Endothelial cell (in vitro differentiated cells): ENCODE results near the gene DVL2. TPM values are rescaled to one million over a fixed set of nuclear protein-coding genes. Genes with fewer than 3 reads are reported as not detected.
A peak's percentile ranks its signal among the peaks of the same experiment; 100 is the strongest.

Experiments used
- DNase-seq: peaks from one replicate; pipeline ENCODE4 v3.0.0; 2021; ENCODE audit warnings: low spot score
- H3K27ac Mint-ChIP-seq: one replicate; pipeline ENCODE4 v1.8.0; 2021; ENCODE audit warnings: mixed read lengths, inconsistent platforms; ENCODE audit not compliant: unreplicated experiment
- H3K27me3 Mint-ChIP-seq: one replicate; pipeline ENCODE4 v1.8.0; 2021; ENCODE audit warnings: mild to moderate bottlenecking, moderate library complexity, mixed read lengths, inconsistent platforms; ENCODE audit not compliant: unreplicated experiment
- H3K36me3 Mint-ChIP-seq: one replicate; pipeline ENCODE4 v1.8.0; 2021; ENCODE audit warnings: mild to moderate bottlenecking, low read depth, mixed read lengths, inconsistent platforms; ENCODE audit not compliant: unreplicated experiment
- H3K4me1 Mint-ChIP-seq: one replicate; pipeline ENCODE4 v1.8.0; 2021; ENCODE audit warnings: mild to moderate bottlenecking, mixed read lengths, inconsistent platforms; ENCODE audit not compliant: unreplicated experiment
- H3K4me3 Mint-ChIP-seq: one replicate; pipeline ENCODE4 v1.8.0; 2021; ENCODE audit warnings: mild to moderate bottlenecking, mixed read lengths, inconsistent platforms; ENCODE audit not compliant: unreplicated experiment
- H3K9me3 Mint-ChIP-seq: one replicate; pipeline ENCODE4 v1.8.0; 2021; ENCODE audit warnings: mixed read lengths, inconsistent platforms; ENCODE audit not compliant: unreplicated experiment
- total RNA-seq: library from RNA; stranded (reverse); fragmentation: NEBNext Ultra II Directional; extraction: Animal tissue kit (Norgen Biotek cat#: 25700); gene quantifications from one replicate; pipeline ENCODE4 v1.2.1, GENCODE V29; 2021; ENCODE audit not compliant: unreplicated experiment
- TF ChIP-seq, protein P1 (sequence below): fragments of 200-600 bp; sonication (generic); IDR thresholded peaks from one replicate; pipeline ENCODE4 v1.5.0; 2021; ENCODE audit warnings: antibody characterized with exemption; ENCODE audit not compliant: unreplicated experiment

DVL2 gene
- total RNA-seq, 1 donor from 2014 or later: 58.2 TPM

DNA sequence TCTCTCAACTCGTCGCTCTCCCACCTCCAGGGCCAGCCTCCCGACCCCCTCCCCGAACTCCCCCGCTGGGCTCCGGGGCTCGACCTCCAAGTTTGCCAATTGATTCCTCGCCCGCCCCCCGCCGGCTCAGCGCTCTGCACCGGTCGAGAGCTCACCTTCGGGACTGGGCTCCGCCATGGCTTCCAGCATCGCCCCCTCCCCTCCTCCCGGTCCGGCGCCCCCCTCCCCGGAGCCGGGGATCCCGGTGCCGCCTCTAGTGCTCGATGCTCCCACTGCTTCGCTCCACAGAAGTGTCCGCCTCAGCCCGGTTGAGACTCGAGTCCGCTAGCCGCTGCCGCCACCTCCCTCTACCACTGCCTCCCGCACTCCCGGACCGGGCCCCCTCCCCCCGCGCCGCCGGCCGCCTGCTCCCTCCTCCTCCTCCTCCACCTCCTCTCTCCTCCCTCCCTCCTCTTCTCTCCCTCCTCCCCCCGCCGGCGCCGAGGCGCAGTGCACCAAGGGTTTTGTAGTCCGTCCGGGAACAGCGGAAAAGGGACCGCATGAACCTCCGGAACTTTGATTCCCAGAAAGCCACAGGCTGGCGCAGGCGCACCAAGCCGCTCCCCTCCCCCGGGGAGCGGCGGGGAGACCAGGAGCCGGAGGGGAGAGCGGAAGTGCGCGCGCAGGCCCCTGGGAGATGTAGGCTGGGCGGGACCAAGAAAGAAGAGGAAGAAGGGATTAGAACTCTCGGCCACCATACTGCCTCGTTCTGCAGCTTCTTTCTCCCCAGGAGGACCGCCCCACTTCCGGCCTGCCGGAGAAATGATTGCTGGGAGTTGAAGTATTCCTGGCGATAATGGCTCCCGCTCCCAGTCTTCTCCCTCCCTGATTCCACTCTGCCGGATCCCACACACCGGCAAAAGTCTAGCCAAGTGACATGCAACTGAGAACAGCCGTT, 5.0 kb upstream of the DVL2 start, which contains the start of gene PHF23:
Gene PHF23, minus strand, starts transcription at position 367 of the 937 bp plus-strand sequence. Its CDS starts 178 bp downstream, at position 189.
- Mint-ChIP-seq H3K4me1 (peaks cover 44% of the 10 kb centered on the region), H3K9me3 (no peaks in the 10 kb centered on the region), H3K27ac (peak within 1 kb of the TSS; percentile 98), H3K4me3 (peak within 1 kb of the TSS; percentile 98), H3K36me3 (peaks cover 58% of the 10 kb centered on the region), H3K27me3 (peaks cover 37% of the 10 kb centered on the region)
- TF ChIP-seq, protein P1, sequence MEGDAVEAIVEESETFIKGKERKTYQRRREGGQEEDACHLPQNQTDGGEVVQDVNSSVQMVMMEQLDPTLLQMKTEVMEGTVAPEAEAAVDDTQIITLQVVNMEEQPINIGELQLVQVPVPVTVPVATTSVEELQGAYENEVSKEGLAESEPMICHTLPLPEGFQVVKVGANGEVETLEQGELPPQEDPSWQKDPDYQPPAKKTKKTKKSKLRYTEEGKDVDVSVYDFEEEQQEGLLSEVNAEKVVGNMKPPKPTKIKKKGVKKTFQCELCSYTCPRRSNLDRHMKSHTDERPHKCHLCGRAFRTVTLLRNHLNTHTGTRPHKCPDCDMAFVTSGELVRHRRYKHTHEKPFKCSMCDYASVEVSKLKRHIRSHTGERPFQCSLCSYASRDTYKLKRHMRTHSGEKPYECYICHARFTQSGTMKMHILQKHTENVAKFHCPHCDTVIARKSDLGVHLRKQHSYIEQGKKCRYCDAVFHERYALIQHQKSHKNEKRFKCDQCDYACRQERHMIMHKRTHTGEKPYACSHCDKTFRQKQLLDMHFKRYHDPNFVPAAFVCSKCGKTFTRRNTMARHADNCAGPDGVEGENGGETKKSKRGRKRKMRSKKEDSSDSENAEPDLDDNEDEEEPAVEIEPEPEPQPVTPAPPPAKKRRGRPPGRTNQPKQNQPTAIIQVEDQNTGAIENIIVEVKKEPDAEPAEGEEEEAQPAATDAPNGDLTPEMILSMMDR: no peak
- DNase-seq: peak; percentile 97

DNA sequence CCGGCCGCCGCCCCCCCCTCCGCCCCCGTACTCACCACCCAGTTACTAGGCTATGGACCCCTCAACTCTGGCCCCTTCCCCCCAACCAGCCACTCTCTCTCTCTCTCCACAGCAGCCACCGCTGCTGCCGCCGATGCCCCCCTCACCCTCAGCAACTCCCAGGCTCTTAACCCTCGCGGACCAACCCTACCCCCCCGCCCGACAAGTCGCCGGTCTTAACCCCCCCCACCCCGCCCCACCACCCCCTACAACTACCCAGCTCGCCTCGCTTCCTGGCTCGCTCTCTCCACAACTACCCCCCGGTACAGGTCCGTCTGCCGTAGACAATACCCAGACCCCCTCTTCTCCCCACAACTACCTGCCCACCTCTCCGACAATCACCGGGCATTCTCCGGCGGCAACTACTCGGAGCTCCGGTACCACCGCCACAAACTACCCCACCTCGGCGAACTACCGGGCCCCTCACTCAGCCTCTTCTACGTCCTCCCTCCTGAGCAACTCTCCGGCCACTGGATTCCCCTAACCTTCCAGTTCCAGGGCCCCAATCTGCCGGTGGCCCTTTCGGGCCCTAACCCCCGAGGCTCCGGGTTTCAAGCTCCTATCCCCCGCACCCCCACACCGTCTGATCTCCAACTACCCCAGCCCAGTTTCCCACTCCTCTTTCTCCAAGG, 4.2 kb upstream of the DVL2 start:
- peak overlapping the region; percentile 98 for H3K4me3 Mint-ChIP-seq
- peaks cover 47% of the 10 kb centered on the region for H3K4me1 Mint-ChIP-seq
- DNase-seq: no peak
- peaks cover 56% of the 10 kb centered on the region for H3K36me3 Mint-ChIP-seq
- TF ChIP-seq, protein P1: no peak
- peak overlapping the region; percentile 89 for H3K27ac Mint-ChIP-seq
- peaks cover 42% of the 10 kb centered on the region for H3K27me3 Mint-ChIP-seq
- H3K9me3 Mint-ChIP-seq: no peaks in the 10 kb centered on the region

DNA sequence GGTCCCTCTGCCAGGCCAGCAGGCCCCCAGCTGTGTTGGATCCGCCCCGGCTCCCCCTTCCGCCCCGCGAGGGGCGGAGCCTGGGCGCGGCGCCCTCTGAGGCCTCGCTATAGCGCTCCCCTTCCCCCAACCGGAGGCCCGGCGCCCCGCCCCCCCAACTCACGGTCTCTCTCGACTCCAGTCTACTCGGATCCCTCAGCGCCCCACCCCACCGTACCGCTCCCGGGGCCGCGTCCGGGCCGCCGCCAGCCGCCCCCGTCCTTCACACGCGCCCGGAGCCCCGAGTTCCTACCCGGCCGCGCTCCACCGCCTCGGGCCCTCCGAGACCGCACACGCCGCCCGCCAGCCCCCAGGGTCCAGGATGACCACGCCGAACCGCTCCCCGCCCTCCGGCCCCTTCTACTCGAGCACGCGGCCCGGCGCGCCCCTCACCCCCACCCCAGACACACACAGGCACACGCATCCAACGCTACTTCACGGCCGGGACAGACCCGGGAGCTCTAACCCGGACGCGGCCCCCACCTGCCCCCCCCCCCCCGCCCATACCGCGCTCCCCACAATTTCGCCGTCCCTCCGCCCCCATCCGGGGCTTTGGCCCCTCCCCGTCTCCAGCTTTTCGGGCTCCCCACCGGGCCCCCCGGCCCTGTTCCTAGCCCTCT, 3.6 kb upstream of the DVL2 start:
- Mint-ChIP-seq H3K27ac (peak overlapping the region; percentile 76), H3K36me3 (peaks cover 50% of the 10 kb centered on the region), H3K4me3 (peak overlapping the region; percentile 99), H3K9me3 (no peaks in the 10 kb centered on the region), H3K27me3 (peaks cover 42% of the 10 kb centered on the region), H3K4me1 (peaks cover 46% of the 10 kb centered on the region)
- DNase-seq: peak; percentile 65
- TF ChIP-seq, protein P1: no peak

DNA sequence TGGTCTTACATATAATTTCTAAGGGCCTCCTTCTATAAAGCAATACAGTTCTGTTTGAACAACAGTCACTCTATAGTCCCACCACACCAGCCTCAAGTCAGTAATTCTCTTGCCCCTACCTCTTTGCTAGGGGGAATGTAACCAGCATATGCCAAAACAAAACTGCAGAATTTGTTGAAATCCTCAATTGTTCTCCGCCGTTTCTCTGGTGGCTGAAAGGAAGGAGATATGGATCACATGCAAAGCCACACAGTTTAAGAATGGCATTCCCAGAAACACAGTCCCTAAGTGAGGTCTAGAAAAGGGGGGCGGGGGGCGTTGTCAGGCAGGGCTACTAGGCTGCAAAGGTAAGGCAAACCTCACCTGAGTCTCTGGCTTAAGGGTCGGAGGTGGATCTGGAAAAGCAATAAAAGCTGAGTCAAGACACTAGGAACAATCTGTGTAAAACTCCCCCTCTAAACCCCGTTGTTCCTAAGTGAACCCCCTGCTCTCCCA, 3.0 kb upstream of the DVL2 start:
- peak overlapping the region; percentile 99 for H3K4me3 Mint-ChIP-seq
- H3K27ac Mint-ChIP-seq: peak overlapping the region; percentile 76
- H3K36me3 Mint-ChIP-seq: peaks cover 51% of the 10 kb centered on the region
- DNase-seq: no peak
- H3K4me1 Mint-ChIP-seq: peaks cover 45% of the 10 kb centered on the region
- peaks cover 40% of the 10 kb centered on the region for H3K27me3 Mint-ChIP-seq
- TF ChIP-seq, protein P1: no peak
- no peaks in the 10 kb centered on the region for H3K9me3 Mint-ChIP-seq
